Measurements from ENCODE around the gene CDH15. TPM values are rescaled to one million over a fixed set of nuclear protein-coding genes. Genes with fewer than 3 reads are reported as not detected.

The CDH15 gene
- total RNA-seq, 2 donors from 2014 or later: 0.64 to 2.7 TPM

DNA sequence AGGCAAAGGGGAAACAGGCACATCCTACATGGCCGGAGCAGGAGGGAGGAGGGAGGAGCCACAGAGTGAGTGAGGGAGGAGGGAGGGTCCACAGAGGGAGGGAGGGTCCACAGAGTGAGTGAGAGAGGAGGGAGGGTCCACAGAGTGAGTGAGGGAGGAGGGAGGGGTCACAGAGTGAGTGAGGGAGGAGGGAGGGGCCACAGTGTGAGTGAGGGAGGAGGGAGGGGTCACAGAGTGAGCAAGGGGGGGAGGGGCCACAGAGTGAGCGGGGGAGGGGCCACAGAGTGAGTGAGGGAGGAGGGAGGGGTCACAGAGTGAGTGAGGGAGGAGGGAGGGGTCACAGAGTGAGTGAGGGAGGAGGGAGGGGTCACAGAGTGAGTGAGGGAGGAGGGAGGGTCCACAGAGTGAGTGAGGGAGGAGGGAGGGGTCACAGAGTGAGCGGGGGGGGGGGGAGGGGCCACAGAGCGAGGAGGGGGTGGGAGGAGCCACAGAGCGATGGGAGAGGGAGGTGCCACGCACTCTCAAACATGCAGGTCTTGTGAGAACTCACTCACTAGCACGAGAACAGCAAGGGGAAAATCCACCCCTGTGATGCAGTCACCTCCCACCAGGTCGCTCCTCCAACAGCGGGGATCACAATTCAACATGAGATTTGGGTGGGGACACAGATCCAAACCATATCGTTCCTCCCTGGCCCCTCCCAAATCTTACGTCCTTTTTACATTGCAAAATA lies 24.3 kb upstream of the CDH15 start:
- Histone ChIP-seq H3K36me3 (no peaks in the 10 kb centered on the region), H3K27me3 (replicated peaks; ENCODE audit: insufficient read depth) (no peaks in the 10 kb centered on the region), H3K27ac (no peak overlapping the region), H3K4me1 (replicated peaks) (no peaks in the 10 kb centered on the region), H3K4me3 (no peak overlapping the region), H3K9me3 (no peaks in the 10 kb centered on the region)
- no peak for TF ChIP-seq POLR2A (IDR thresholded peaks at IDR 0.05)
- TF ChIP-seq, protein P1, sequence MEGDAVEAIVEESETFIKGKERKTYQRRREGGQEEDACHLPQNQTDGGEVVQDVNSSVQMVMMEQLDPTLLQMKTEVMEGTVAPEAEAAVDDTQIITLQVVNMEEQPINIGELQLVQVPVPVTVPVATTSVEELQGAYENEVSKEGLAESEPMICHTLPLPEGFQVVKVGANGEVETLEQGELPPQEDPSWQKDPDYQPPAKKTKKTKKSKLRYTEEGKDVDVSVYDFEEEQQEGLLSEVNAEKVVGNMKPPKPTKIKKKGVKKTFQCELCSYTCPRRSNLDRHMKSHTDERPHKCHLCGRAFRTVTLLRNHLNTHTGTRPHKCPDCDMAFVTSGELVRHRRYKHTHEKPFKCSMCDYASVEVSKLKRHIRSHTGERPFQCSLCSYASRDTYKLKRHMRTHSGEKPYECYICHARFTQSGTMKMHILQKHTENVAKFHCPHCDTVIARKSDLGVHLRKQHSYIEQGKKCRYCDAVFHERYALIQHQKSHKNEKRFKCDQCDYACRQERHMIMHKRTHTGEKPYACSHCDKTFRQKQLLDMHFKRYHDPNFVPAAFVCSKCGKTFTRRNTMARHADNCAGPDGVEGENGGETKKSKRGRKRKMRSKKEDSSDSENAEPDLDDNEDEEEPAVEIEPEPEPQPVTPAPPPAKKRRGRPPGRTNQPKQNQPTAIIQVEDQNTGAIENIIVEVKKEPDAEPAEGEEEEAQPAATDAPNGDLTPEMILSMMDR (IDR thresholded peaks at IDR 0.05): no peak
- TF ChIP-seq POLR2AphosphoS5 (IDR thresholded peaks at IDR 0.05): no peak
- WGBS: 91% methylated on average over 9 of the region's 11 CpGs
- intact Hi-C loops (cut with DNase I): no loop called here
- DNase-seq (ENCODE audit: low spot score): no peak

DNA sequence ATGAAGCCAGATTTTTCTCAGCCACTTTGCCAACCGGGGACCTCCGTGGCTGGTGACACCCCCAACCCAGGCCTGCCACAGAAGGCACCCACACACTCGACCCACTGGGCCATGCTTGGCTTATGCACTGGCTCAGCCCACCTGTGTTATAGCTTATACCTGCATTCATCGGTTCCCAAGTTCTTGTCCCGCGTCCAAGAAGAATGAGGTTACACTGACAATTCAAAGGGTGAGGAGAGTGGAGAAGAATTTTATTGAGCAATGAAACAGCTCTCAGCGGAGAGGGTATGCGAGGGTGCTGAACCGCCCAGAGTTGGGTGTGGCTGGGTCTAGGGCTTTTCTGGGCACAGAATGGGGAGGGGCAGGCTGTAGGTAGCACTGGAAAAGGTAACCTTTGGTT lies 22.2 kb upstream of the CDH15 start:
- no peak for DNase-seq (ENCODE audit: low spot score)
- no peaks in the 10 kb centered on the region for H3K36me3 ChIP-seq
- 87% methylated on average over 9 of the region's 9 CpGs for WGBS

DNA sequence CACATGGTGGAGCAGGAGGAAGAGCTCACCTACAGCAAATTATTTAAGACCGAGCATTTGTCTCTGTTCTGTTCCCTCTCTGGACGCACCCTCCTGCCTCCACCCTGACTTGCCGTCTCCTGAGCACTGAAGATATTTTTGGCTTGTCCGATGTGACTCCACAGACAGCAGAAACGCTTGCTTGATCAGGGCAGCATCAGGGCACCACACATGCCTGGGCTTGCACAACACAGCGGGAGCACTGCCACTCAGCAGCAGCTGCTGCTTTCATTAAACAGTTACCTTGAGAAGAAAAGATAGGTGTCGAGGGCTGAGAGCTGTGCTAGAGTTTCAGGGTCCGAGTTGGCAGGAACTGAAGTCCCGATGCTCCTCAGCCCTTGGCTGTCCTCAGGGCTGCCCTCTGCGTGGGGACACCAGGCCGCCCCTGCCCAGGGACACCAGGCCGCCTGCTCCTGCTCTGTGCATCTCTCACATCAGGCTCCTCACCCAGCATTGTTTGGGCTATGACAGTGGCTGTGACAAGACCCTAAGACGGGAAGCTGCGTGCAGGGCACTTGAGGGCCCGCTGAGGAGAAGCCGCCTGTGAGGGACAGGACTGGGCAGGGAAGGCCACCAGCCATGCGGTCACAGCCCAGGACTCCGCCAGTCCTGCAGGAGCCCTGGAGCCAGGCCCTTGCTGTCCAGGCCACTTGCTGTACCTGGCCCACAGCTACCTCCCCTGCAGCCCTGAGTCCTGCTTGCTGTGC lies 21.3 kb upstream of the CDH15 start:
- H3K9me3 ChIP-seq: no peaks in the 10 kb centered on the region
- no peaks in the 10 kb centered on the region for H3K27me3 ChIP-seq (replicated peaks; ENCODE audit: insufficient read depth)
- TF ChIP-seq, protein P1 (IDR thresholded peaks at IDR 0.05): no peak
- TF ChIP-seq POLR2A (IDR thresholded peaks at IDR 0.05) (no peak), POLR2AphosphoS5 (IDR thresholded peaks at IDR 0.05) (no peak)
- H3K27ac ChIP-seq: no peak overlapping the region
- no peaks in the 10 kb centered on the region for H3K36me3 ChIP-seq
- H3K4me1 ChIP-seq (replicated peaks): peaks cover 7% of the 10 kb centered on the region
- 73% methylated on average over 18 of the region's 18 CpGs for WGBS
- intact Hi-C loops (cut with DNase I): no loop called here
- DNase-seq (ENCODE audit: low spot score): no peak
- no peak overlapping the region for H3K4me3 ChIP-seq

More for the DNA sequence above, 22.2 kb upstream of the CDH15 start:
- Histone ChIP-seq H3K4me1 (replicated peaks) (peaks cover 7% of the 10 kb centered on the region), H3K4me3 (no peak overlapping the region), H3K27me3 (replicated peaks; ENCODE audit: insufficient read depth) (no peaks in the 10 kb centered on the region), H3K9me3 (no peaks in the 10 kb centered on the region), H3K27ac (no peak overlapping the region)
- TF ChIP-seq, protein P1 (IDR thresholded peaks at IDR 0.05): no peak
- TF ChIP-seq POLR2AphosphoS5 (IDR thresholded peaks at IDR 0.05) (no peak), POLR2A (IDR thresholded peaks at IDR 0.05) (no peak)
- intact Hi-C loops (cut with DNase I): no loop called here

DNA sequence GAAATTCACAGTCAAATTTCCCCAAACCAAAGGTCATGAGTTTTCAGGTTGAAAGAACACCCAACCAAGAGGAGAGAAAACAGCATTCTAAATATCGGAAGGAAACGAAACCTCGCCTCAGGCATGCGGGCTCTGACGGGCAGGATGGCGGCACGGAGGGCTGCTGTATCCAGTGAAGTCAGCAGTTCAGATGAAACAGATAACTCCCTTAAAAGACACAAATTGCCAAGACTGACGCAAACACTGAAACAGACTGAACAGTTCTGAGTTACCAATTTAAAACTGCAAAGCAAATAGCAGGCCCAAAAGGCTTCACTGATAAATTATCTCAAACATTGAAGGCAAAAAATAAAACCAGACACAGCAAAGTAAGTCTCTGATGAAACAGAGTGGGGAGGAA lies 20.6 kb upstream of the CDH15 start:
- H3K4me3 ChIP-seq: no peak overlapping the region
- H3K4me1 ChIP-seq (replicated peaks): peaks cover 7% of the 10 kb centered on the region
- TF ChIP-seq, protein P1 (IDR thresholded peaks at IDR 0.05): no peak
- TF ChIP-seq POLR2A (IDR thresholded peaks at IDR 0.05): no peak
- no peak for TF ChIP-seq POLR2AphosphoS5 (IDR thresholded peaks at IDR 0.05)
- intact Hi-C loops (cut with DNase I): no loop called here
- no peak for DNase-seq (ENCODE audit: low spot score)
- H3K9me3 ChIP-seq: no peaks in the 10 kb centered on the region
- no peak overlapping the region for H3K27ac ChIP-seq
- 84% methylated on average over 8 of the region's 8 CpGs for WGBS
- no peaks in the 10 kb centered on the region for H3K36me3 ChIP-seq
- H3K27me3 ChIP-seq (replicated peaks; ENCODE audit: insufficient read depth): no peaks in the 10 kb centered on the region
